WTC11 (cell line): Measurements from ENCODE around the gene CDK5R2. TPM values are rescaled to one million over a fixed set of nuclear protein-coding genes. Genes with fewer than 3 reads are reported as not detected.

ENCODE experiments used
- ATAC-seq: fragments of 200-7000 bp; cut with Tn5 transposase; 2 replicates; pipeline ENCODE4 v1.10.0; 2021; ENCODE audit warnings: mild to moderate bottlenecking, moderate library complexity
- CTCF ChIA-PET: fragments of 300-600 bp; sonication (Branson Sonifier 250); formaldehyde crosslinking; loops from one replicate; lab custom pipeline; 2021; ENCODE audit warnings: antibody characterized with exemption; lab: Charles Lee
- POLR2A ChIA-PET: fragments of 350-600 bp; sonication (Branson Sonifier 250); formaldehyde crosslinking; loops from one replicate; lab custom pipeline; 2021; ENCODE audit warnings: antibody characterized with exemption; lab: Charles Lee
- DNase-seq: peaks from one replicate; pipeline ENCODE4 v3.0.0; 2021; ENCODE audit warnings: low spot score
- H3K27ac Mint-ChIP-seq: 2 replicates; pipeline ENCODE4 v1.8.0; 2021; ENCODE audit warnings: mixed read lengths
- H3K27me3 Mint-ChIP-seq: 2 replicates; pipeline ENCODE4 v1.8.0; 2021; ENCODE audit warnings: low read depth, mild to moderate bottlenecking, moderate library complexity, mixed read lengths
- H3K36me3 Mint-ChIP-seq: 2 replicates; pipeline ENCODE4 v1.8.0; 2021; ENCODE audit warnings: mixed read lengths
- H3K4me1 Mint-ChIP-seq: 2 replicates; pipeline ENCODE4 v1.8.0; 2022; ENCODE audit warnings: mixed read lengths
- H3K4me3 Mint-ChIP-seq: 2 replicates; pipeline ENCODE4 v1.8.0; 2021; ENCODE audit warnings: mild to moderate bottlenecking, moderate library complexity, mixed read lengths
- H3K9me3 Mint-ChIP-seq: 2 replicates; pipeline ENCODE4 v1.8.0; 2021; ENCODE audit warnings: mixed read lengths
- E2F1 ChIP-seq: sonication (generic); formaldehyde crosslinking; IDR thresholded peaks from 2 replicates; pipeline ENCODE4 v1.8.0; 2022; ENCODE audit warnings: mild to moderate bottlenecking, missing genetic modification reagents
- E2F5 ChIP-seq: sonication (generic); formaldehyde crosslinking; IDR thresholded peaks from 2 replicates; pipeline ENCODE4 v1.8.1; 2022; ENCODE audit warnings: mild to moderate bottlenecking, moderate library complexity, missing genetic modification reagents
- ESRRA ChIP-seq: sonication (generic); formaldehyde crosslinking; IDR thresholded peaks from 2 replicates; pipeline ENCODE4 v1.8.1; 2022; ENCODE audit warnings: mild to moderate bottlenecking, missing genetic modification reagents, borderline replicate concordance
- ETV6 ChIP-seq: sonication (generic); formaldehyde crosslinking; IDR thresholded peaks from 2 replicates; pipeline ENCODE4 v1.8.1; 2022; ENCODE audit warnings: mild to moderate bottlenecking, missing genetic modification reagents
- HMGA2 ChIP-seq: fragments of 250-450 bp; sonication (Bioruptor Pico); IDR thresholded peaks from 2 replicates; pipeline ENCODE4 v1.4.0; 2021; ENCODE audit warnings: mild to moderate bottlenecking, moderate library complexity
- HMGXB4 ChIP-seq: sonication (generic); formaldehyde crosslinking; IDR thresholded peaks from 2 replicates; pipeline ENCODE4 v1.8.1; 2023; ENCODE audit warnings: mild to moderate bottlenecking, moderate library complexity, missing genetic modification reagents
- NFYB ChIP-seq: sonication (generic); formaldehyde crosslinking; conservative IDR thresholded peaks from 2 replicates; pipeline ENCODE4 v1.8.0; 2022; ENCODE audit warnings: low read depth, missing genetic modification reagents
- NR1H2 ChIP-seq: sonication (generic); formaldehyde crosslinking; IDR thresholded peaks from 2 replicates; pipeline ENCODE4 v1.9.0; 2021; ENCODE audit warnings: mild to moderate bottlenecking, moderate library complexity, missing genetic modification reagents
- OVOL2 ChIP-seq: fragments of 250-450 bp; sonication (Bioruptor Pico); IDR thresholded peaks from 2 replicates; pipeline ENCODE4 v1.9.0; 2021; ENCODE audit warnings: mild to moderate bottlenecking, borderline replicate concordance
- PREB ChIP-seq: sonication (generic); formaldehyde crosslinking; IDR thresholded peaks from 2 replicates; pipeline ENCODE4 v1.8.1; 2022; ENCODE audit warnings: mild to moderate bottlenecking, missing genetic modification reagents, moderate library complexity, borderline replicate concordance
- SMAD4 ChIP-seq: sonication (generic); formaldehyde crosslinking; IDR thresholded peaks from 2 replicates; pipeline ENCODE4 v1.8.0; 2022; ENCODE audit warnings: mild to moderate bottlenecking, missing genetic modification reagents
- SP1 ChIP-seq: sonication (generic); formaldehyde crosslinking; conservative IDR thresholded peaks from 2 replicates; pipeline ENCODE4 v1.8.1; 2022; ENCODE audit warnings: missing genetic modification reagents
- ZNF121 ChIP-seq: sonication (generic); formaldehyde crosslinking; IDR thresholded peaks from 2 replicates; pipeline ENCODE4 v1.8.0; 2023; ENCODE audit warnings: missing genetic modification reagents
- ZNF138 ChIP-seq: sonication (generic); formaldehyde crosslinking; conservative IDR thresholded peaks from 2 replicates; pipeline ENCODE4 v1.8.1; 2022; ENCODE audit warnings: mild to moderate bottlenecking, moderate library complexity, missing genetic modification reagents
- ZNF317 ChIP-seq: sonication (generic); formaldehyde crosslinking; IDR thresholded peaks from 2 replicates; pipeline ENCODE4 v1.8.1; 2023; ENCODE audit warnings: low read depth, mild to moderate bottlenecking, moderate library complexity, missing genetic modification reagents, borderline replicate concordance
- ZNF396 ChIP-seq: fragments of 250-450 bp; sonication (Bioruptor Pico); IDR thresholded peaks from 2 replicates; pipeline ENCODE4 v1.8.0; 2021; ENCODE audit warnings: mild to moderate bottlenecking, moderate library complexity, borderline replicate concordance
- ZNF532 ChIP-seq: fragments of 250-450 bp; sonication (Bioruptor Pico); IDR thresholded peaks from 2 replicates; pipeline ENCODE4 v1.9.0; 2021; ENCODE audit warnings: mild to moderate bottlenecking, borderline replicate concordance
- ZSCAN18 ChIP-seq: fragments of 250-450 bp; sonication (Bioruptor Pico); IDR thresholded peaks from 2 replicates; pipeline ENCODE4 v2.1.2; 2022; ENCODE audit warnings: mild to moderate bottlenecking, moderate library complexity
- total RNA-seq: library from RNA; stranded (reverse); gene quantifications from 3 replicates; pipeline ENCODE4 v1.2.3, GENCODE V29; 2021

Gene CDK5R2
- total RNA-seq, 1 experiment from 2014 or later = 0.26 TPM

- Mint-ChIP-seq H3K27me3 (peaks cover 64% of the 10 kb centered on the region), H3K36me3 (no peaks in the 10 kb centered on the region), H3K4me3 (no peak overlapping the region), H3K27ac (no peak overlapping the region), H3K9me3 (no peaks in the 10 kb centered on the region), H3K4me1 (no peaks in the 10 kb centered on the region)
- TF ChIP-seq NFYB (CRISPR knock-in tag) (no peak), ETV6 (CRISPR knock-in tag) (no peak), ZNF317 (CRISPR knock-in tag) (no peak), OVOL2 (CRISPR knock-in tag) (no peak), ZNF138 (CRISPR knock-in tag) (no peak), ZNF396 (CRISPR knock-in tag) (no peak), ZNF121 (CRISPR knock-in tag) (no peak), HMGXB4 (no peak), SMAD4 (CRISPR knock-in tag) (no peak), ZSCAN18 (CRISPR knock-in tag) (no peak), SP1 (CRISPR knock-in tag) (no peak), HMGA2 (CRISPR knock-in tag) (no peak), E2F5 (no peak), NR1H2 (no peak), ZNF532 (CRISPR knock-in tag) (no peak), E2F1 (no peak), ESRRA (CRISPR knock-in tag) (no peak), PREB (CRISPR knock-in tag) (no peak)
- POLR2A ChIA-PET = no interaction called here
- CTCF ChIA-PET = interaction anchor here (1.0 to 2.8 kb wide), 7 partner anchors 15 to 146 kb away, joined by 3 to 14 read pairs (median 7); partner anchors contain the start of gene CRYBA2
- ATAC-seq (no peak), DNase-seq (no peak)
Observed at GRCh38 chr2:219009294-219009693, 49.8 kb downstream of the CDK5R2 start.
